ENCODE measurements around the gene RPS5. TPM values are rescaled to one million over a fixed set of nuclear protein-coding genes. Genes with fewer than 3 reads are reported as not detected.

Gene RPS5
- total RNA-seq, 4 donors from 2014 or later = 1,253 to 2,519 (median 2,306) TPM

DNA sequence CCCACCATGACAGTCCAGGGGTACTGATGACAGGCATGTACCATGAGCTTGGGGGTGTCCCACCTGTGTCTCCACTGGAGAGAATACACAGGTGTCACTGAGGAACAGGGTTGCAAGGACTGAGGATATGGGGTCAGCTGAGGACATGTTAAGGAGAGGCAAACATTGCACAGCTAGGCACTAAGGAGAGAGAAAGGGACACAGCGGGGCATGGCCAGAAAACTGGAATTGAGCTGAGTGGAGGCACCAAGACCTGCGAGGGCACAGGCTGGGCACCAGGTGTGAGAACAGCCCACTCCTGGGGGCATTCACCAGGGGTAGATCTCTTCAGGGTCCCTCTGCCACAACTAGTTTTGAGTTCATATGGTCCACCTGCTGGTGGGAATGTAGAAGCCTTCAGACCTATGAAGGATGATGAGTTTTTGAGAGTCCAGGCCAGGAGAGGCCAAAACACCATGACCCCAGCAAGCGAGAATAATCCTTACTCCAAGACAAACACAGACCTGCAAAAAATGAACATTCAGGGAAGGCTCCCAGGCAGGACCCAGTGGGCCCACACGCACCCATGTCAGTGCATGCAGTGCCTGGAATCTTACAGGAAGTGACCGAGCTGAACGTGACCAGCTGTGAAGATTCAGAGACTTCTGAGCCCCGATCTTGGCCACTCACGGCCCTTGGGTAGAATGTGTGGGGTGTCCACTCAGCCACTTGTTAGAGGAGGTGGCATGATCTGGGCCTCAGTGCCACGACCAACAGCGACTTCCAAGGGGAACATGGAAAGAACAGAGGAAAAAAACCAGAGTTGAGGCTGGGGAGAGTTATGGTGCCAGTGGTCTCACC lies 20.0 kb downstream of the RPS5 start:
- Histone ChIP-seq H3K9me3 (no peaks in the 10 kb centered on the region), H3K27me3 (no peaks in the 10 kb centered on the region), H3K4me1 (peaks cover 32% of the 10 kb centered on the region), H3K36me3 (no peaks in the 10 kb centered on the region), H3K27ac (no peak overlapping the region), H3K4me3 (peak overlapping the region; percentile 94)
- 73% methylated on average over 10 of the region's 10 CpGs for WGBS
- TF ChIP-seq POLR2AphosphoS5 (IDR thresholded peaks at IDR 0.05) (no peak), EP300 (IDR thresholded peaks at IDR 0.05) (no peak), POLR2A (IDR thresholded peaks at IDR 0.05) (no peak)
- TF ChIP-seq, protein P1, sequence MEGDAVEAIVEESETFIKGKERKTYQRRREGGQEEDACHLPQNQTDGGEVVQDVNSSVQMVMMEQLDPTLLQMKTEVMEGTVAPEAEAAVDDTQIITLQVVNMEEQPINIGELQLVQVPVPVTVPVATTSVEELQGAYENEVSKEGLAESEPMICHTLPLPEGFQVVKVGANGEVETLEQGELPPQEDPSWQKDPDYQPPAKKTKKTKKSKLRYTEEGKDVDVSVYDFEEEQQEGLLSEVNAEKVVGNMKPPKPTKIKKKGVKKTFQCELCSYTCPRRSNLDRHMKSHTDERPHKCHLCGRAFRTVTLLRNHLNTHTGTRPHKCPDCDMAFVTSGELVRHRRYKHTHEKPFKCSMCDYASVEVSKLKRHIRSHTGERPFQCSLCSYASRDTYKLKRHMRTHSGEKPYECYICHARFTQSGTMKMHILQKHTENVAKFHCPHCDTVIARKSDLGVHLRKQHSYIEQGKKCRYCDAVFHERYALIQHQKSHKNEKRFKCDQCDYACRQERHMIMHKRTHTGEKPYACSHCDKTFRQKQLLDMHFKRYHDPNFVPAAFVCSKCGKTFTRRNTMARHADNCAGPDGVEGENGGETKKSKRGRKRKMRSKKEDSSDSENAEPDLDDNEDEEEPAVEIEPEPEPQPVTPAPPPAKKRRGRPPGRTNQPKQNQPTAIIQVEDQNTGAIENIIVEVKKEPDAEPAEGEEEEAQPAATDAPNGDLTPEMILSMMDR (IDR thresholded peaks at IDR 0.05) = no peak
- no peak for DNase-seq (ENCODE audit: low spot score in 2 of 2)

DNA sequence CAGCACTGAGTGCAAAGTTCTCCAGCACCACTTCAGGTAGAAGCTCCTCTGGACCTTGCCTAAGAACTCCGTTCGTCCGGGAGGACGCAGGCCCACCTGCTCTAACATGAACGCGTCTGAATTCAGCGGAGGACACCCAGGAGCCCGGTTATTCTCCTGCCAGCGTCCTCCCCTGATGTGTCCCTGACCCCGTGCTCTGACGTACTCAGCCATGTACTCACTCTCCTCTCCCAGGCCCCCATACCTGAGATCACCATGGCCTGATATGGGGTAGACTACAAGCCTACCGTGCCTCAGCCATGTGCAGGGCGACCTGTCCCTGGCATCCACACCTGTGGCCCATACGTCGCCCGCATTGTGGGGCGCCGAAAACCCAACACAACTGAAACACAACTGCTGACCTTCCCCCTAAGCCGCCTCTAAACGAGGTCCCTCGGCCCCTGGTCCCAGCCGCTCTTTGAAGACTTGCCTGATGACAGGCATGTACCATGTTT lies 20.6 kb downstream of the RPS5 start:
- WGBS = 30% methylated on average over 12 of the region's 22 CpGs
- Histone ChIP-seq H3K9me3 (no peaks in the 10 kb centered on the region), H3K4me3 (peak overlapping the region; percentile 94), H3K4me1 (peaks cover 30% of the 10 kb centered on the region), H3K36me3 (no peaks in the 10 kb centered on the region), H3K27me3 (no peaks in the 10 kb centered on the region), H3K27ac (peak overlapping the region; percentile 89)
- DNase-seq (ENCODE audit: low spot score in 2 of 2) = no peak
- TF ChIP-seq EP300 (IDR thresholded peaks at IDR 0.05) = no peak
- TF ChIP-seq POLR2A (IDR thresholded peaks at IDR 0.05) = no peak
- TF ChIP-seq, protein P1 (IDR thresholded peaks at IDR 0.05) = no peak
- TF ChIP-seq POLR2AphosphoS5 (IDR thresholded peaks at IDR 0.05) = no peak

DNA sequence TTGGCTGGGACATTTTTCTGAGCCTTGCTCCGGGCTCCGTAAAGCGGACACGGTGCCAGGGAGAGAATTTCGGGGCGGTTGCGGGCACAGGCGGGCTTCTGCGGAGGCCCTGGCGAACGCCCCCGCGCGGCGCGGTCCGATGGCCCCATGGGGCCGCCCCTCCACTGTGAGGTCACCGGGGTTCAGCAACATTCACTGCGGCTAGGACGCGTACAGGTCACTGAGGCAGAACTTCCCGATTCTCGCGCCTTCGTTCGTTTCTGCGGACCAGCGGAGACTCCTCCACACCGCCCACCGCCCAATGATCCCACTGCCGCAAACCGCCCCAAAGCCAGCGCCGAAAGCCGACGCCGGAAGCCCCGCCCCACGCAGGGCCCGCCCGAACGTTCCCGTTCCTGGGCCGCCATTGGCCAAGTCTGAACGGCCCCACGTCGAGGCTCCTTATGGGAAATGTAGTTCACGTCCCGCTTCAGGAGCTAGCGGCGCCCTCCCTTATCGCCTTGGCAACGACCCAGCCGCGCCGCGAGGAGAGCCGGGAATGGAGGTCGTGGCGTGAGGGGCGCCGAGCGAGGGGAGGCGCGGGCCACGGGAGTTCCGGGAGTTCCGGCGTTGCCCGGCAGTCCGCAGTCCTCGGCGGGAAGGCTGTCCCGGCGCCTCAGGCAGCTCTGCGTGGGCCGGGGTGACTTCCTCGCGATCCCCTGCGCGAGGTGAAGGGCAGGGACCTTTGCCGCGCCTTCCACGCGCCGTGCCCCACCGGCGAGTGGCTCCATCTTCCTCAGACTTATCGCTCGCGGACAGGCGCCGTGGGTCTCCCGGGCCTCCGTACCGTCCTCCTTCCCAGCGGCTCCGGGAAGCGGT lies 21.3 kb downstream of the RPS5 start, which contains the start of gene ZNF584:
Gene ZNF584 (plus strand): TSS at position 498 of the 858 bp plus-strand sequence. CDS start 499 bp downstream, outside the sequence.
- H3K4me3 ChIP-seq = peak within 1 kb of the TSS; percentile 94
- no peaks in the 10 kb centered on the region for H3K36me3 ChIP-seq
- H3K9me3 ChIP-seq = no peaks in the 10 kb centered on the region
- DNase-seq (ENCODE audit: low spot score in 2 of 2) = peak; percentile 96 to 98
- TF ChIP-seq POLR2AphosphoS5 (IDR thresholded peaks at IDR 0.05) = peak in 2 of 3 donors; percentile 58 to 73
- no peak for TF ChIP-seq EP300 (IDR thresholded peaks at IDR 0.05)
- TF ChIP-seq POLR2A (IDR thresholded peaks at IDR 0.05) = peak; percentile 38 to 66
- TF ChIP-seq, protein P1 (IDR thresholded peaks at IDR 0.05) = no peak
- under 1% methylated on average over 27 of the region's 100 CpGs for WGBS
- peak within 1 kb of the TSS; percentile 89 for H3K27ac ChIP-seq
- no peaks in the 10 kb centered on the region for H3K27me3 ChIP-seq
- peaks cover 30% of the 10 kb centered on the region for H3K4me1 ChIP-seq

GRCh38 chr19:58409010-58409790 lies 22.1 kb downstream of the RPS5 start:
- Histone ChIP-seq H3K9me3 (no peaks in the 10 kb centered on the region), H3K4me3 (peak overlapping the region; percentile 94), H3K4me1 (peaks cover 30% of the 10 kb centered on the region), H3K27ac (peak overlapping the region; percentile 89), H3K27me3 (no peaks in the 10 kb centered on the region), H3K36me3 (no peaks in the 10 kb centered on the region)
- 2% methylated on average over 25 of the region's 34 CpGs for WGBS
- TF ChIP-seq POLR2AphosphoS5 (IDR thresholded peaks at IDR 0.05) = no peak
- TF ChIP-seq, protein P1 (IDR thresholded peaks at IDR 0.05) = no peak
- TF ChIP-seq EP300 (IDR thresholded peaks at IDR 0.05) = no peak
- no peak for TF ChIP-seq POLR2A (IDR thresholded peaks at IDR 0.05)
- no peak for DNase-seq (ENCODE audit: low spot score in 2 of 2)

Data from suprapubic skin (tissue), 4 donors.